ENCODE data around the gene ZNF333.
"Not testable (repeated sequence)": the region's sequence is repeated elsewhere in the genome, so short reads cannot be mapped to it uniquely, and the experiment has no call there.

ZNF333 gene

DNA sequence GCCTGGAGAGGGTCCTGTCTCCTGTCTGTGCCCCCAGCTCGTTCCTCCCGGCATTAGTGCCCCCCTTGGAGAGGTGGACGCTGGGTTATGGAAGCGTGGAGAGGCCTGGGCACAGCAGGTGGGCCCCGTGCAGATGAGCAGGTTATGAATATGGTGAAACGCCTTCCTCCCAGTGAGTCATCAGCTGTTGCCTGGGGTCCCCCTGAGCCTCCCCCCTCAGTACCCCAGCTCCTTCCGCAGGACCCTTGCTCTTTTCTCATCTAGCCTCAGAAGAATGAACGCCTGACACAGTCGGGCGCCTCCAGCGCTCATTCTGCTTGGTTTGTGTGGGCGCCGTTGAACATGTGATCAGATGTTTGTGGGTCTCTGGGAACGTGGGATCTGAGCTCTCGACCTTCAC is 76.0 kb downstream of the ZNF333 start:
- H3K27ac ChIP-seq (ENCODE audit: extremely low read depth, low read depth, low read length); H3K4me1 ChIP-seq (ENCODE audit: control insufficient read depth, insufficient read depth, low read length); POLR2A ChIA-PET; H3K9me3 ChIP-seq (ENCODE audit: control insufficient read depth, insufficient read depth, low read depth, low read length); H3K4me3 ChIP-seq (ENCODE audit: low read depth, low read length); H3K36me3 ChIP-seq (ENCODE audit: control insufficient read depth in 2 of 2, insufficient read depth in 1 of 2, low read length in 2 of 2): not testable (repeated sequence)
- CTCF ChIA-PET: interaction anchor here (0.7 kb wide), 1 partner anchor 223 kb away, joined by 3 read pairs; no protein-coding TSS in a partner anchor

DNA sequence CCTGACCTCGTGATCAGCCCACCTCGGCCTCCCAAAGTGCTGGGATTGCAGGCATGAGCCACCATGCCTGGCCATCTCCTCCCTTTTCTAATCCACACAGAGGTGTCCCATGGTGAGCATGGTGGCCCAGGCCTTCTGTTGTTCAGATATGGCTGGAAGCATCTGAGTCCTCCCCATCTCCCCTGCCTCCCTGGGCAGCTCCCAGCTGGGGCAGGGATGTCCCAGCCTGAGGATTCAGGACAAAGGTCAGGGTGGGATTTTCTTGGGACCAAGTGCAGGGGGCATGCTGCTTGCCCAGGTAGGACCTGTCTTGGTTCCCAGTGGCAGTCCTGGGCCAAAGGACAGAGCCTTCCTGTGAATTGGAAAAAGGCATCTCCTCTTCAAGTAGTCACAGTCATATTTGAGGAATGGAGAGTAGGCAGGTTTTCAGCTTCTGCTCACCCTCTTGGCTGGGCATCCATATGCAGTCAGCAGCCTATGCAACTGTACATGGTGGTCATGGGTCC is 77.7 kb downstream of the ZNF333 start:
- Histone ChIP-seq H3K4me3 (ENCODE audit: low read depth, low read length) (no peak overlapping the region), H3K27ac (ENCODE audit: extremely low read depth, low read depth, low read length) (no peak overlapping the region), H3K4me1 (ENCODE audit: control insufficient read depth, insufficient read depth, low read length) (no peaks in the 10 kb centered on the region), H3K9me3 (ENCODE audit: control insufficient read depth, insufficient read depth, low read depth, low read length) (no peaks in the 10 kb centered on the region), H3K36me3 (ENCODE audit: control insufficient read depth in 2 of 2, insufficient read depth in 1 of 2, low read length in 2 of 2) (no peaks in the 10 kb centered on the region)
- ChIA-PET CTCF (no interaction called here), POLR2A (no interaction called here)
- TF ChIP-seq ZNF561 (tag by site-specific recombination; IDR thresholded peaks at IDR 0.05; ENCODE audit: borderline replicate concordance) (no peak), INSM2 (tag by site-specific recombination; IDR thresholded peaks at IDR 0.05) (no peak), WT1 (tag by site-specific recombination; IDR thresholded peaks at IDR 0.05) (no peak), ZNF585B (tag by site-specific recombination; IDR thresholded peaks at IDR 0.05) (no peak), ZNF155 (tag by site-specific recombination; IDR thresholded peaks at IDR 0.05) (no peak), ZNF146 (tag by site-specific recombination; IDR thresholded peaks at IDR 0.05) (no peak), PRDM2 (tag by site-specific recombination; IDR thresholded peaks at IDR 0.05; ENCODE audit: borderline replicate concordance) (no peak), PRDM10 (tag by site-specific recombination; IDR thresholded peaks at IDR 0.05) (no peak), ZNF19 (tag by site-specific recombination; IDR thresholded peaks at IDR 0.05; ENCODE audit: low read depth) (no peak), ZNF692 (tag by site-specific recombination; IDR thresholded peaks at IDR 0.05) (no peak), ZNF488 (tag by site-specific recombination; IDR thresholded peaks at IDR 0.05) (no peak), ZFP3 (tag by site-specific recombination; IDR thresholded peaks at IDR 0.05; ENCODE audit: low read depth) (no peak), ZNF175 (tag by site-specific recombination; IDR thresholded peaks at IDR 0.05) (no peak), ZNF645 (tag by site-specific recombination; IDR thresholded peaks at IDR 0.05) (no peak), ZNF426 (tag by site-specific recombination; IDR thresholded peaks at IDR 0.05) (no peak), ZNF214 (tag by site-specific recombination; IDR thresholded peaks at IDR 0.05; ENCODE audit: borderline replicate concordance) (no peak)
- TF ChIP-seq, protein P1, sequence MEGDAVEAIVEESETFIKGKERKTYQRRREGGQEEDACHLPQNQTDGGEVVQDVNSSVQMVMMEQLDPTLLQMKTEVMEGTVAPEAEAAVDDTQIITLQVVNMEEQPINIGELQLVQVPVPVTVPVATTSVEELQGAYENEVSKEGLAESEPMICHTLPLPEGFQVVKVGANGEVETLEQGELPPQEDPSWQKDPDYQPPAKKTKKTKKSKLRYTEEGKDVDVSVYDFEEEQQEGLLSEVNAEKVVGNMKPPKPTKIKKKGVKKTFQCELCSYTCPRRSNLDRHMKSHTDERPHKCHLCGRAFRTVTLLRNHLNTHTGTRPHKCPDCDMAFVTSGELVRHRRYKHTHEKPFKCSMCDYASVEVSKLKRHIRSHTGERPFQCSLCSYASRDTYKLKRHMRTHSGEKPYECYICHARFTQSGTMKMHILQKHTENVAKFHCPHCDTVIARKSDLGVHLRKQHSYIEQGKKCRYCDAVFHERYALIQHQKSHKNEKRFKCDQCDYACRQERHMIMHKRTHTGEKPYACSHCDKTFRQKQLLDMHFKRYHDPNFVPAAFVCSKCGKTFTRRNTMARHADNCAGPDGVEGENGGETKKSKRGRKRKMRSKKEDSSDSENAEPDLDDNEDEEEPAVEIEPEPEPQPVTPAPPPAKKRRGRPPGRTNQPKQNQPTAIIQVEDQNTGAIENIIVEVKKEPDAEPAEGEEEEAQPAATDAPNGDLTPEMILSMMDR (tag by site-specific recombination; IDR thresholded peaks at IDR 0.05): no peak

All from HEK293 (cell line).